ENCODE measurements around the gene SDC1.
A peak's percentile ranks its signal among the peaks of the same experiment; 100 is the strongest.

SDC1 gene

GRCh38 chr2:20227894-20228505 is 3.1 kb upstream of the SDC1 start:
- DNase-seq (ENCODE audit: low spot score) = no peak

GRCh38 chr2:20226152-20226545 is 1.2 kb upstream of the SDC1 start:
- DNase-seq (ENCODE audit: low spot score) = no peak

GRCh38 chr2:20225294-20226151 is 593 bp upstream of the SDC1 start:
- DNase-seq (ENCODE audit: low spot score) = peak; percentile 78

GRCh38 chr2:20224164-20224715 is 690 bp downstream of the SDC1 start:
- DNase-seq (ENCODE audit: low spot score) = no peak

GRCh38 chr2:20223407-20224163 is 1.3 kb downstream of the SDC1 start:
- DNase-seq (ENCODE audit: low spot score) = peak; percentile 74

- peak; percentile 77 for DNase-seq (ENCODE audit: low spot score)
These were observed 2.0 kb downstream of the SDC1 start for GRCh38 chr2:20222769-20223406.

- DNase-seq (ENCODE audit: low spot score) = no peak
These were observed 2.7 kb downstream of the SDC1 start for GRCh38 chr2:20222014-20222768.

GRCh38 chr2:20221555-20221973 is 3.4 kb downstream of the SDC1 start:
- DNase-seq (ENCODE audit: low spot score) = peak; percentile 72

GRCh38 chr2:20220806-20221554 is 4.0 kb downstream of the SDC1 start:
- DNase-seq (ENCODE audit: low spot score) = no peak

- DNase-seq (ENCODE audit: low spot score) = no peak
These were observed 5.1 kb downstream of the SDC1 start for GRCh38 chr2:20219763-20220380.

- no peak for DNase-seq (ENCODE audit: low spot score)
These were observed 6.3 kb downstream of the SDC1 start for GRCh38 chr2:20218331-20219320.

- DNase-seq (ENCODE audit: low spot score) = peak; percentile 93
These were observed 7.6 kb downstream of the SDC1 start for GRCh38 chr2:20217041-20217970.

GRCh38 chr2:20216130-20217025 is 8.6 kb downstream of the SDC1 start:
- DNase-seq (ENCODE audit: low spot score) = no peak

GRCh38 chr2:20215183-20216040 is 9.5 kb downstream of the SDC1 start:
- no peak for DNase-seq (ENCODE audit: low spot score)

- DNase-seq (ENCODE audit: low spot score) = no peak
These were observed 10.3 kb downstream of the SDC1 start for GRCh38 chr2:20214566-20215182.
